TTC549 (cell line): Measurements from ENCODE around the gene HTR3D.
"Not testable (repeated sequence)": the region's sequence is repeated elsewhere in the genome, so short reads cannot be mapped to it uniquely, and the experiment has no call there.

ENCODE experiments used
- FAIRE-seq: peaks from 2 replicates; lab custom pipeline; 2012; peaks lifted over from hg19 to GRCh38; lab: Jason Lieb, UNC

HTR3D gene

DNA sequence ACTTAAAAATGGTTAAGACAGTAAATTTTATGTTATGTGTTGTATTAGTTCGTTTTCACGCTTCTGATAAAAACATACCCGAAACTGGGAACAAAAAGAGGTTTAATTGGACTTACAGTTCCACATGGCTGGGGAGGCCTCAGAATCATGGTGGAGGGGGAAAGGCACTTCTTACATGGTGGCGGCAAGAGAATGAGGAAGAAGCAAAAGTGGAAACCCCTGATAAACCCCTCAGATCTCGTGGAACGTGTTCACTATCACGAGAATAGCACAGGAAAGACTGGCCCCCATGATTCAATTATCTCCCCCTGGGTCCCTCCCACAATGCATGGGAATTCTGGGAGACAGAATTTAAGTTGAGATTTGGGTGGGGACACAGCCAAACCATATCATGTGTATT lies 39.6 kb downstream of the HTR3D start:
- FAIRE-seq = not testable (repeated sequence)

DNA sequence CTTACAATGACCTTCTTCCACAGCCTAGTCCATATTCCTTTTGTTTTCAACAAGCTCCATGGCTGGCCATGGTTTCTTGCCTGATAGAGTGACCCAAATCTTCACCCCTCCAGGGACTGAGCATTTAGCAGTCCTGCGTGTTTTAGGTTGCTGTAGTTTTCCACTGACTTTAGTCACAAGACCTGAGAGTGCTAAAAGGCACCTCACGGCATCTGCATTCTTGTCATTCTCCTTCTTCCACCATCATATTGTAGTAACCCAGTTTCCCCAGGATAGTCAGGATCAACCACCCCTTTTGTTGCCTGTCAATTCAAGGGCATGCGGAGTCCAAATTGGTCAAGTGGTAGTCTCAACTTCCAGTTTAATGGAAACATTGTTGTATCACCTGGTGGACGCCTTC lies 42.1 kb downstream of the HTR3D start:
- FAIRE-seq = no peak

DNA sequence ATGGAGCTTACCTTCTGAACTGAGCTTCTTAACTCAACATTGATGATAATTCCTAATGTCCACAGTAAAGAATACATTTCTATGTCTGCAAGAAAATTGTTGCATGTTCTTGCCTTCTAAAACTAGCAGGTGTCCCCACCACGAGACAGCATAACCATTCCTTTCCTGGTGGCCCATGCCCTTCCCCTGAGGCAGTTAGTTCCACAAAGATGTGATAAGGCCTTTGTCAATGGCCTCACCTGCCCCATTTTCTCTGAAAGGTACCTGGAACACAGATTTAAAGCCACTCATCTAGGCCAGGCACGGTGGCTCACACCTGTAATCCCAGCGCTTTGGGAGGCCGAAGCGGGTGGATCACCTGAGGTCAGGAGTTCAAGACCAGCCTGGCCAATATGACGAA lies 44.4 kb downstream of the HTR3D start:
- no peak for FAIRE-seq

DNA sequence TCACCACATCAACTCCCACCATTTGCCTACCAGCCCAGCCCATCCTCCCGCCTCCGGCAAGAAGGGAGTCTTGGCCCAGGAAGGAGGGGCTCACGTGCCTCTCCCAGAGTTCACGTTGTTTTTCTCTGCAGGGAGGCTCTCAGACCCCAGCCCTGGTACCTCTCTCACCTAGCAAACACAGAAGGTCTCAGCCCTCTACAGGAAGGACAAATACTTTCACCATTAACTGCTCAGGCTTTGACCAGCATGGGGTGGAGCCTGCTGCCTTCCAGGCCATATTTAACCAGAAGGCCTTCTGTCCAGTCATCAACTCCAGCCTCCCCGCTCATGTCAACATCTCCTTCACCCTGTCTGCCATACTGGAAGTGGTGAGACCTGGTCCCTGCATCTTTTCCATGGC lies 46.3 kb downstream of the HTR3D start:
- no peak for FAIRE-seq

DNA sequence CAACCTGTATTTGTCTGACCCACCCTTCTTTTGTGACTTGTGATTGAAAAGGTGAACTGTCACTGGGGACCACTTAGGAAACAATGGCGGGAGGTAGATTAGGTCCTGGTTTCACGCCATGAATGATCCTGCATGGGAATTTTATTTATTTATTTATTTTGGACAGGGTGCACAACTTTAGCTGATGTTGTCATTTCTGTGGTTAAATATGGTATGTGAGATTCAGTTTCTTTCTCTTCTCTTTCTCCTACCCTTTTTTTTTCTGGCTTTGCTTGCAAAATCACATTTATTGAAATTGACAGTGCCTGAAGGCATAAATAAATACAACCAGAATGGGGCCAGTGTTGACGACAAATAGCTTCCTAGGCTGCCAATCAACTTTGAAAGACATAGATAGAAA lies 47.3 kb downstream of the HTR3D start:
- FAIRE-seq = no peak

DNA sequence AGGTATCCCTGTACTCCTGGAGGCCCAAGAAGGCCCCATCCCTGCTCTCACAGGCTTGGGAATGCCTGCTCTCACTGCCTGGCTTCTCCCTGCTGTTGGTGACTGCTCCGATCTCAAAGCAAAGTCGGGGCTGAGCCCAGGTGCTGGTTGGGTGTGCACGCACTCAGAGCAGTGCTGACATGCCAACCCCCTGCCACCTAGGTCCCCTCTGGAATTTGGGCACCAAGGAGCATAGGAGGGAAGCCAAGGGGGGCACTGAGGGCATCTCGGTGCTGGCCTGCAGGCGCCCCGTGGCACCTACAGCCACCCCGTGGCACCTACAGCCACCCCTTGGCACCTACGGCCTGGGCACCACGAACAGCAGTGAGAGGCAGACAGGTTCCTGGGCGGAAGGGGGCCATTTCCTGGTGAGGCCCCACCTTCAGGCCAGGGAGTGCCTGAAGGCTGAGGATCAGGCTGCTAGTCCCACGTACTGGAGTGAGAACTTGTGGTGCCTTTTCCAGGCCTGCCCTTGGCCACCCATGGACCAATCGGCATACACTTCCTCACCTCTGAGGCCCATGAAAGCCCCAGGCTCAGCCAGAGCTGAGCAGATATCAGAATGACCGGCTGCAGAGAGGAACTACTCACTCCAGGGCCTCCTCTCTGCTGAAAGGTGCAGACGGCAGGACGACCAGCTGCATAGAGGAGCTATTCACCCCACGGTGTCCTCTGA lies 49.7 kb downstream of the HTR3D start:
- no peak for FAIRE-seq

DNA sequence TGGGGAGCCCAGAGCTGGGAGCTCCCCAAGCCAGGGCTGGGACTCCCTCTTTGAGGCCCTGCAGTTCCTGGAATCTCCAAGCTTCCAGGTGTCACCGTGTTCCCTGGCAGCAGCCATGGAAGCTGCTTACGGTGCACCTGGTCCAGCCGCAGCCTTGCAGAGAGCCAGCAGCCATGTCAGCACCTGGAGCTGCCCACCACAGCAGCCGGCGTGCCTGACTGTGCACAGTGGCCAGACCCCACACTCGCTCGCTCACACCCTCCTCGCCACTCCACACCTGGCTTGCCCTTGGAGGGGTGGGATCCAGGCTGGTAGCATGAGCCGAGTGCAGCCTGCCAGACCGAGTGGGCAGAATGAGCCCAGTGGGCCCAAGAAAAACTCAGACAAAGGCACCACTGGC lies 50.5 kb downstream of the HTR3D start:
- no peak for FAIRE-seq

DNA sequence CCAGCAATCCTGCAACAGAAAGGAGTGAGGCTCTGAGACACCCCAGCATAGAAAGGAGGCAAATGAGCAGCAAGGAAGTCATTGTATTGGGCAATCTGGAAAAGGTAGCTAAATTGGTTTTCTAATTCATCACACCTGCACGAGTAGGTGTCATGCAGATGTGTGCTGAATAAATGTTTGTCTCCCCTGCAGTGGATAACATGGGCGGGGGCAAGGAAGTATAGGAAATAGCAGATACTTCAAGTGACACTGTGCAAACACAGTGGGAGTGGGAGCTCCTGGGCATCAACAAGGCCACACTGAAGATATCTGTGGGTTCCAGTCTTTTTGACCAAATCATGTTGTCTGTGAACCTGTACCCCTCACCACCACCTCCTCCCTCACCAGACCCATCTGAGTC lies 50.9 kb downstream of the HTR3D start:
- FAIRE-seq = no peak

DNA sequence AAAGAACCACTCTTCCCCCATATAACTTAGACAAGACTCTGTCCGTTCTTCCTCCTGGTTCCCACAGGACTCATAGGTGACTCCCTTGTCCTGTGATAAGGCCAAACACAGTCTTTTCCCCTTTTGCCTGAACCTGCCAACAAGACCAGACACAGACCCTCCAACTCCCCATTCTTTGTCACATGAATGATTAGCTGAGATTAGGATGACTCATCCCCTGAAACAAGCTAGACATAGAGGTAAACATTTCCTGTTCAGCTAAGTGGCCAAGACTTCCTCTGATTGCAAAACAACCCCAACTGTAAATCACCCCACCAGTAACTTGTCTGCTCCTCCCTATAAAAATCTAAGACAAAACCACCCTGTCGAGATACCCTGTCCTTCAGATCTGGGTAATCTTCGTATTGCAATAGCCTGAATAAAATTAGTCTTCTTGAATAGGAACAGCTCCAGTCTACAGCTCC lies 53.9 kb downstream of the HTR3D start:
- FAIRE-seq = no peak
